Measurements from ENCODE around the gene NR1H4.

Gene NR1H4

GRCh38 chr12:100572184-100572583 lies 98.5 kb downstream of the NR1H4 start:
- Histone ChIP-seq H3K79me2 (ENCODE audit: insufficient read depth, low read length) (no peaks in the 10 kb centered on the region), H3K27me3 (ENCODE audit: insufficient read depth, low read length, poor library complexity, severe bottlenecking) (no peaks in the 10 kb centered on the region), H3F3A (ENCODE audit: low read depth) (no peaks in the 10 kb centered on the region), H3K36me3 (ENCODE audit: insufficient read depth, low read length) (no peaks in the 10 kb centered on the region), H3K4me2 (ENCODE audit: low read depth, low read length, poor library complexity, severe bottlenecking) (no peak overlapping the region), H3K9ac (ENCODE audit: low read depth, low read length, poor library complexity, severe bottlenecking) (no peak overlapping the region), H4K20me1 (ENCODE audit: insufficient read depth, low read length, poor library complexity, severe bottlenecking) (no peaks in the 10 kb centered on the region), H2AFZ (ENCODE audit: low read length) (no peak overlapping the region), H3K4me3 (ENCODE audit: low read length, poor library complexity, severe bottlenecking) (no peak overlapping the region), H3K4me1 (ENCODE audit: insufficient read depth, low read length, poor library complexity, severe bottlenecking) (no peaks in the 10 kb centered on the region), H3K9me3 (ENCODE audit: insufficient read depth, low read depth, low read length) (no peaks in the 10 kb centered on the region), H3K9me2 (replicated peaks; ENCODE audit: low read depth, low read length) (no peaks in the 10 kb centered on the region)
- TF ChIP-seq, protein P1, sequence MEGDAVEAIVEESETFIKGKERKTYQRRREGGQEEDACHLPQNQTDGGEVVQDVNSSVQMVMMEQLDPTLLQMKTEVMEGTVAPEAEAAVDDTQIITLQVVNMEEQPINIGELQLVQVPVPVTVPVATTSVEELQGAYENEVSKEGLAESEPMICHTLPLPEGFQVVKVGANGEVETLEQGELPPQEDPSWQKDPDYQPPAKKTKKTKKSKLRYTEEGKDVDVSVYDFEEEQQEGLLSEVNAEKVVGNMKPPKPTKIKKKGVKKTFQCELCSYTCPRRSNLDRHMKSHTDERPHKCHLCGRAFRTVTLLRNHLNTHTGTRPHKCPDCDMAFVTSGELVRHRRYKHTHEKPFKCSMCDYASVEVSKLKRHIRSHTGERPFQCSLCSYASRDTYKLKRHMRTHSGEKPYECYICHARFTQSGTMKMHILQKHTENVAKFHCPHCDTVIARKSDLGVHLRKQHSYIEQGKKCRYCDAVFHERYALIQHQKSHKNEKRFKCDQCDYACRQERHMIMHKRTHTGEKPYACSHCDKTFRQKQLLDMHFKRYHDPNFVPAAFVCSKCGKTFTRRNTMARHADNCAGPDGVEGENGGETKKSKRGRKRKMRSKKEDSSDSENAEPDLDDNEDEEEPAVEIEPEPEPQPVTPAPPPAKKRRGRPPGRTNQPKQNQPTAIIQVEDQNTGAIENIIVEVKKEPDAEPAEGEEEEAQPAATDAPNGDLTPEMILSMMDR (conservative IDR thresholded peaks at IDR 0.05; ENCODE audit: low read length), result no peak
- no peak for TF ChIP-seq EZH2phosphoT487 (IDR thresholded peaks at IDR 0.05; ENCODE audit: borderline replicate concordance)

- H3K27me3 ChIP-seq (ENCODE audit: insufficient read depth, low read length, poor library complexity, severe bottlenecking), result no peaks in the 10 kb centered on the region
- H3K9me2 ChIP-seq (replicated peaks; ENCODE audit: low read depth, low read length), result no peaks in the 10 kb centered on the region
- no peaks in the 10 kb centered on the region for H3K36me3 ChIP-seq (ENCODE audit: insufficient read depth, low read length)
- TF ChIP-seq, protein P1 (conservative IDR thresholded peaks at IDR 0.05; ENCODE audit: low read length), result no peak
- no peak for TF ChIP-seq EZH2phosphoT487 (IDR thresholded peaks at IDR 0.05; ENCODE audit: borderline replicate concordance)
- no peaks in the 10 kb centered on the region for H3K9me3 ChIP-seq (ENCODE audit: insufficient read depth, low read depth, low read length)
- H3F3A ChIP-seq (ENCODE audit: low read depth), result no peaks in the 10 kb centered on the region
- no peak within 1 kb of the TSS for H3K4me2 ChIP-seq (ENCODE audit: low read depth, low read length, poor library complexity, severe bottlenecking)
- no peak within 1 kb of the TSS for H3K4me3 ChIP-seq (ENCODE audit: low read length, poor library complexity, severe bottlenecking)
- no peaks in the 10 kb centered on the region for H3K4me1 ChIP-seq (ENCODE audit: insufficient read depth, low read length, poor library complexity, severe bottlenecking)
- H3K79me2 ChIP-seq (ENCODE audit: insufficient read depth, low read length), result no peaks in the 10 kb centered on the region
- H3K9ac ChIP-seq (ENCODE audit: low read depth, low read length, poor library complexity, severe bottlenecking), result no peak within 1 kb of the TSS
- H4K20me1 ChIP-seq (ENCODE audit: insufficient read depth, low read length, poor library complexity, severe bottlenecking), result no peaks in the 10 kb centered on the region
- H2AFZ ChIP-seq (ENCODE audit: low read length), result no peak within 1 kb of the TSS
Measured at GRCh38 chr12:100573292-100574186, 99.9 kb downstream of the NR1H4 start, which contains the start of gene GAS2L3. Gene GAS2L3, plus strand, starts transcription at chr12:100573684. Its CDS starts 21,221 bp downstream, at chr12:100594905.

DNA sequence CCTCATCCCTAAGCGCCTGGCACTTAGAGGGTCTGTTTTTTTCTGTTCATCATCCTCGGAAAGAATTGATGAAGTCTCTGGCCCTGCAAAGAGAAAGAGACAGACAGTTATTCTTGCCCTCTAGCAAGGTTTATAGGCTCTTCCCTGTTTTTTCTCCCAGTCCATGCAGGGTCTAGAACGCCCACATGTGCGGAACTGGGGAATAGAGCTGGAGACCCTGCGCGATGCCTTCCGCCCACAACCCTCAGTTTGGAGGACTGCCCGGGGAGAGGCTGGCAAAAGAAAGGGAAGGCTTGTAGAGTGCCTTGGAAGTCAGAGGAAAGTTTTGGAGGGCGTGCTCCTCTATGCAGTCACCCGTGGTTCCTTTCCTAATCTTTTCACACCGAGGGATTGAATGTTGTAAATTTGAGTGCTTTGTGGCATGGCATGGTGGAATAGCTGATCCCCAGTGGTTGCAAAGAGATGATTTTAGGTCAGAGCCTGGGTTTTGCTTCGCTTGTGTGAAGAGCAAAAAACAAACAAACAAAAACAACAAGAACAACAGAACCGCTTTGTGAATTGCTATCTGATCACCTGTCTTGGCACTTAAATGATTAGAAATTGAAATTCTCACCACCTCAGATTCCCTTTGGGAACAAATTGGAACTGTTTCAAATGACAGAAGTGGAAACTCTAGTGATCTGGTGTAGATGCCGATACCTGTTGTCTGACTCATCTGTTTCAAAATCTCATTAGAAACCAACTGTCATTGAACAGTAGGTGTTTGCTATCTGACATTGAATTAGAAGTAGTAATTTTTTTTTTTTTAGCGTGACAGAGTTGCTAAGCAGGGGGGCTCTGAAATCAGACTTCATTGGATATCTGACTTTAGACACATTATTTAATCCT lies 100.8 kb downstream of the NR1H4 start:
- Histone ChIP-seq H3K79me2 (ENCODE audit: insufficient read depth, low read length) (no peaks in the 10 kb centered on the region), H3K4me3 (ENCODE audit: low read length, poor library complexity, severe bottlenecking) (no peak overlapping the region)

More for the DNA sequence above, 100.8 kb downstream of the NR1H4 start:
- TF ChIP-seq, protein P1 (conservative IDR thresholded peaks at IDR 0.05; ENCODE audit: low read length), result no peak
- no peak for TF ChIP-seq EZH2phosphoT487 (IDR thresholded peaks at IDR 0.05; ENCODE audit: borderline replicate concordance)
- Histone ChIP-seq H2AFZ (ENCODE audit: low read length) (no peak overlapping the region), H3K4me2 (ENCODE audit: low read depth, low read length, poor library complexity, severe bottlenecking) (no peak overlapping the region), H3F3A (ENCODE audit: low read depth) (no peaks in the 10 kb centered on the region), H3K9me3 (ENCODE audit: insufficient read depth, low read depth, low read length) (no peaks in the 10 kb centered on the region), H3K9ac (ENCODE audit: low read depth, low read length, poor library complexity, severe bottlenecking) (no peak overlapping the region), H3K4me1 (ENCODE audit: insufficient read depth, low read length, poor library complexity, severe bottlenecking) (no peaks in the 10 kb centered on the region), H3K36me3 (ENCODE audit: insufficient read depth, low read length) (no peaks in the 10 kb centered on the region), H3K27me3 (ENCODE audit: insufficient read depth, low read length, poor library complexity, severe bottlenecking) (no peaks in the 10 kb centered on the region), H3K9me2 (replicated peaks; ENCODE audit: low read depth, low read length) (no peaks in the 10 kb centered on the region), H4K20me1 (ENCODE audit: insufficient read depth, low read length, poor library complexity, severe bottlenecking) (no peaks in the 10 kb centered on the region)

Measured in Loucy (cell line).